HepG2 (cell line): Measurements from ENCODE around the gene SARNP. TPM values are rescaled to one million over a fixed set of nuclear protein-coding genes. Genes with fewer than 3 reads are reported as not detected.

Source experiments
- ATAC-seq: fragments of 200-7000 bp; cut with Tn5 transposase; 3 replicates; pipeline ENCODE4 v1.9.1; 2020; ENCODE audit warnings: mild to moderate bottlenecking, moderate library complexity
- BruUV-seq: library from RNA; stranded (reverse); fragments of 400-500 nt; replicated peaks from 2 replicates; lab custom pipeline; 2021; lab: Mats Ljungman, UMichigan
- CTCF ChIA-PET: fragments of 300-600 bp; formaldehyde crosslinking; extraction: SDS; loops from one replicate; lab custom pipeline; 2021; ENCODE audit warnings: low total read pairs, inconsistent platforms, low intra/inter-chr PET ratio; lab: Yijun Ruan, JAX
- POLR2A ChIA-PET: fragments of 350-600 bp; sonication (Branson Sonifier 250); formaldehyde crosslinking; loops from one replicate; lab custom pipeline; 2020; ENCODE audit warnings: antibody characterized with exemption, inconsistent platforms; lab: Yijun Ruan, JAX
- DNase-seq: peaks from one replicate; pipeline ENCODE4 v3.0.0-alpha.2; 2015; ENCODE audit warnings: low spot score
- FAIRE-seq: peaks from 3 replicates; lab custom pipeline; 2011; peaks lifted over from hg19 to GRCh38; lab: Jason Lieb, UNC
- H2AFZ ChIP-seq: one replicate; pipeline ENCODE4 v1.6.1; 2011; ENCODE audit warnings: low read length, inconsistent platforms
- H3K27ac ChIP-seq: fragments of 300-600 bp; 3 replicates; pipeline ENCODE4 v1.8.0; 2011; ENCODE audit warnings: mixed run types, mild to moderate bottlenecking, mixed read lengths, low read length, inconsistent platforms; ENCODE audit not compliant: insufficient read depth; ENCODE audit errors: extremely low read length
- H3K27me3 ChIP-seq, 2 experiments: fragments of 200-600 bp in 1 of 2; 2 replicates in 1 of 2; 3 replicates in 1 of 2; pipeline versions ENCODE4 v1.6.0 to v1.8.0; 2011; ENCODE audit warnings: low read length in 2 of 2, mild to moderate bottlenecking in 2 of 2, moderate library complexity in 2 of 2, inconsistent platforms in 1 of 2; ENCODE audit not compliant: insufficient read depth in 2 of 2, control insufficient read depth in 1 of 2
- H3K36me3 ChIP-seq, 2 experiments: fragments of 200-600 bp in 1 of 2; replicated peaks in 1 of 2; 2 replicates in 1 of 2; 3 replicates in 1 of 2; pipeline versions ENCODE4 v1.5.1 to v1.8.0; 2011; ENCODE audit warnings: low read length in 2 of 2, inconsistent platforms in 1 of 2; ENCODE audit not compliant: insufficient read depth in 2 of 2, control insufficient read depth in 1 of 2
- H3K4me1 ChIP-seq: 2 replicates; pipeline ENCODE4 v1.5.1; 2012; ENCODE audit warnings: low read length, inconsistent platforms; ENCODE audit not compliant: insufficient read depth
- H3K4me2 ChIP-seq: 2 replicates; pipeline ENCODE4 v1.6.0; 2011; ENCODE audit warnings: low read depth, low read length, inconsistent platforms
- H3K4me3 ChIP-seq, 3 experiments: fragments of 200-600 bp in 1 of 3; sonication (generic), shearing (Covaris generic) in 1 of 3; replicated peaks in 1 of 3; 2 replicates each; pipeline ENCODE4 v1.5.1; 2011 to 2016; ENCODE audit warnings: low read length in 3 of 3, inconsistent platforms in 2 of 3, low read depth in 2 of 3, mild to moderate bottlenecking in 2 of 3, control low read depth in 1 of 3, mixed read lengths in 1 of 3; ENCODE audit not compliant: insufficient read depth in 1 of 3
- H3K79me2 ChIP-seq: one replicate; pipeline ENCODE4 v1.6.1; 2011; ENCODE audit warnings: low read length, inconsistent platforms; ENCODE audit not compliant: insufficient read depth
- H3K9ac ChIP-seq: 2 replicates; pipeline ENCODE4 v1.6.0; 2011; ENCODE audit warnings: mild to moderate bottlenecking, low read depth, low read length, inconsistent platforms; ENCODE audit not compliant: insufficient read depth
- H3K9me3 ChIP-seq: 2 replicates; pipeline ENCODE4 v1.5.1; 2012; ENCODE audit warnings: mild to moderate bottlenecking, low read length
- H4K20me1 ChIP-seq: 2 replicates; pipeline ENCODE4 v1.6.0; 2011; ENCODE audit warnings: inconsistent platforms, mild to moderate bottlenecking, low read length, moderate library complexity; ENCODE audit not compliant: insufficient read depth
- ARID2 ChIP-seq: sonication (generic); formaldehyde crosslinking; IDR thresholded peaks from 2 replicates; pipeline ENCODE4 v1.8.1; 2022; ENCODE audit warnings: mild to moderate bottlenecking, missing genetic modification reagents, borderline replicate concordance
- ARNTL ChIP-seq: sonication (generic); formaldehyde crosslinking; IDR thresholded peaks from 2 replicates; pipeline ENCODE4 v1.4.0; 2020; ENCODE audit warnings: mild to moderate bottlenecking, missing genetic modification reagents
- CSRNP1 ChIP-seq: sonication (generic); formaldehyde crosslinking; IDR thresholded peaks from 2 replicates; pipeline ENCODE4 v1.8.1; 2023; ENCODE audit warnings: mild to moderate bottlenecking, missing genetic modification reagents
- GMEB2 ChIP-seq: IDR thresholded peaks from 2 replicates; pipeline ENCODE4 v1.6.1; 2016; ENCODE audit warnings: missing biosample characterization, missing genetic modification reagents, low read depth
- MBNL3 ChIP-seq: fragments of 250-450 bp; sonication (Bioruptor Pico); conservative IDR thresholded peaks from 2 replicates; pipeline ENCODE4 v1.8.0; 2022; ENCODE audit warnings: mild to moderate bottlenecking, inconsistent platforms
- MED13 ChIP-seq: sonication (generic); formaldehyde crosslinking; IDR thresholded peaks from 2 replicates; pipeline ENCODE4 v1.5.0; 2020; ENCODE audit warnings: missing genetic modification reagents
- MZF1 ChIP-seq: sonication (generic); formaldehyde crosslinking; IDR thresholded peaks from 2 replicates; pipeline ENCODE4 v1.8.1; 2023; ENCODE audit warnings: mild to moderate bottlenecking, missing genetic modification reagents, borderline replicate concordance
- RBM22 ChIP-seq: fragments of 200-400 bp; formaldehyde crosslinking; optimal IDR thresholded peaks from 2 replicates; pipeline ENCODE3; 2017; ENCODE audit warnings: mild to moderate bottlenecking, low read length, moderate library complexity
- ZFP37 ChIP-seq: sonication (generic); formaldehyde crosslinking; IDR thresholded peaks from 2 replicates; pipeline ENCODE4 v1.4.0; 2020; ENCODE audit warnings: missing genetic modification reagents, borderline replicate concordance
- ZFYVE20 ChIP-seq: sonication (generic); formaldehyde crosslinking; IDR thresholded peaks from 2 replicates; pipeline ENCODE4 v1.8.0; 2023; ENCODE audit warnings: low read depth, mild to moderate bottlenecking, moderate library complexity, missing genetic modification reagents, borderline replicate concordance
- ZNF788 ChIP-seq: sonication (generic); formaldehyde crosslinking; IDR thresholded peaks from 2 replicates; pipeline ENCODE4 v1.5.0; 2020; ENCODE audit warnings: mild to moderate bottlenecking, missing genetic modification reagents, borderline replicate concordance
- WGBS: methylation state at CpG from one replicate; pipeline ENCODE4 v1.1.6; 2017; ENCODE audit warnings: low lambda C conversion rate; 5-methylcytosine and 5-hydroxymethylcytosine counted together
- in situ Hi-C: cut with HindIII; loops from 2 replicates; pipeline ENCODE4 v1.10.0; 2017; ENCODE audit warnings: low pct_unique_long_range_greater_than_20kb; ENCODE audit not compliant: extremely low pct_ligation_motif_present
- intact Hi-C: fragments of 100-400 bp; cut with micrococcal nuclease; formaldehyde crosslinking; loops from one replicate; pipeline ENCODE4 v1.10.0; 2022; ENCODE audit not compliant: unreplicated experiment
- polyA plus RNA-seq, 8 experiments: library from polyadenylated mRNA; depleted of rRNA in 3 of 8; stranded (reverse) in 7 of 8; unstranded in 1 of 8; fragments of >200 nt; fragmentation: Illumina TruSeq in 4 of 8; extraction: Trizol in 4 of 8; gene quantifications; 2 replicates each; pipeline versions ENCODE4 v1.2.1 to v1.2.3, GENCODE V29; 2011 to 2016; ENCODE audit warnings: low read depth in 4 of 8, missing spikeins in 1 of 8, mixed read lengths in 1 of 8; ENCODE audit not compliant: insufficient read depth in 1 of 8
- total RNA-seq, 5 experiments: library from RNA; depleted of rRNA; stranded (reverse); fragments of >200 nt; fragmentation: Illumina TruSeq; extraction: Trizol; gene quantifications; 2 replicates each; pipeline ENCODE4 v1.2.3, GENCODE V29; 2016; ENCODE audit warnings: low read depth in 1 of 5
- TF ChIP-seq, protein P1 (sequence below): sonication (generic); formaldehyde crosslinking; IDR thresholded peaks from 2 replicates; pipeline ENCODE4 v1.4.0; 2020; ENCODE audit warnings: mild to moderate bottlenecking, missing genetic modification reagents
- TF ChIP-seq, protein P2 (sequence below), 2 experiments: IDR thresholded peaks; 2 replicates each; pipeline ENCODE4 v1.6.1; 2011 to 2012; ENCODE audit warnings: low read length in 2 of 2, borderline replicate concordance in 1 of 2, low read depth in 1 of 2, mild to moderate bottlenecking in 1 of 2, moderate library complexity in 1 of 2
- TF ChIP-seq, protein P3 (sequence below): fragments of 450-650 bp; IDR thresholded peaks from 2 replicates; pipeline ENCODE4 v1.6.1; 2017

SARNP gene
- total and polyA plus RNA-seq, 2 of the 13 experiments (the other 11 are each of a cell fraction or from before 2014, with no cell fraction given) = 59.0 to 95.4 TPM

DNA sequence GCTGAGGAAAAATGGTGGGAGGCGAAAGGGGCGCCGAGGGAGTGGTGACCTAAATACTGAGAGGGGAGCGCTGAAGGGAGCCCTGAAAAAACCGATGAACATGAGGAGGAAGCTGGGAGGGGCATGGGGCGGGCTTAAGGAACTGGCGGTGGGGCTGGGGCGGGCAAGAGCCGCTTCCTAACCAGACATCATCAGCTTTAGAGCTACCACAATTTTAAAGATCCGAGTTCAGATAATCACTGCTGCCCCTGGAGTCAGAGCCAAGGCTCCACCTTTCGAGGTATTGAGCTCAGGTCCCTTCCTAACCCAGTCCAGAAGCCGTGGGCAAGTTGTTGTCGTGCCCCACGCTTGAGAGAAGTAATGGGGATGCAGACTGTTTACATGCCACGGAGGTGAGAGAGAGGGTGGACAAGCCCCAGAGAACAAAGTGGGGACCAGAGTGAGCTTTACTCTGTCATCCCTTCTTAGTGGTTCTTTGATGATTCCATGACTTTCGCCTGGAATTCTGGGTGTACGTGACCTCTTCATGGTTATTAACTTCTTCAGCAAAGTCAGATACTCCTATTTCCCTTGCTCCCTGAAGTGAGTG is 710 bp upstream of the SARNP start:
- ChIA-PET POLR2A (interaction anchor here (0.6 to 6.2 kb wide), 25 partner anchors 9 to 1538 kb away, joined by 3 to 206 read pairs (median 6); partner anchors contain the start of genes CBX5, CD63, DGKA and DNAJC14), CTCF (no interaction called here)
- no peaks in the 10 kb centered on the region; a peak in 1 of 5 replicates for H3K27me3 ChIP-seq
- peaks cover 6% of the 10 kb centered on the region; the same call in 1 of the 2 replicates for H4K20me1 ChIP-seq
- 3% methylated on average over 16 of the region's 17 CpGs for whole genome bisulfite sequencing
- H2AFZ ChIP-seq = no peak overlapping the region
- peak overlapping the region; percentile 78 for H3K9ac ChIP-seq
- H3K79me2 ChIP-seq = peaks cover 57% of the 10 kb centered on the region
- H3K36me3 ChIP-seq = peaks cover 12 to 33% of the 10 kb centered on the region in 2 experiments
- in situ Hi-C loops = no loop called here
- H3K9me3 ChIP-seq = no peaks in the 10 kb centered on the region
- H3K4me2 ChIP-seq = peak overlapping the region; percentile 87
- H3K4me1 ChIP-seq = peaks cover 57% of the 10 kb centered on the region
- H3K27ac ChIP-seq = peak overlapping the region; percentile 34
- DNase-seq (no peak), ATAC-seq (peak; percentile 64), FAIRE-seq (no peak)
- TSS peak; percentile 72 for BruUV-seq
- intact Hi-C loops = no loop called here
- peak overlapping the region; percentile 81 to 82 (median 82) for H3K4me3 ChIP-seq
- TF ChIP-seq ZFYVE20 (CRISPR knock-in tag) (no peak), ARID2 (CRISPR knock-in tag) (0 out of 2 replicates have a peak, but pooled peaks have one; percentile 6), ZFP37 (CRISPR knock-in tag) (no peak), ZNF788 (CRISPR knock-in tag) (no peak), MED13 (no peak), RBM22 (peak; percentile 80), GMEB2 (CRISPR knock-in tag) (no peak), MZF1 (CRISPR knock-in tag) (no peak), ARNTL (CRISPR knock-in tag) (no peak), CSRNP1 (CRISPR knock-in tag) (peak; percentile 58; the same call in 1 of the 2 replicates), MBNL3 (CRISPR knock-in tag) (no peak)
- TF ChIP-seq, protein P1, sequence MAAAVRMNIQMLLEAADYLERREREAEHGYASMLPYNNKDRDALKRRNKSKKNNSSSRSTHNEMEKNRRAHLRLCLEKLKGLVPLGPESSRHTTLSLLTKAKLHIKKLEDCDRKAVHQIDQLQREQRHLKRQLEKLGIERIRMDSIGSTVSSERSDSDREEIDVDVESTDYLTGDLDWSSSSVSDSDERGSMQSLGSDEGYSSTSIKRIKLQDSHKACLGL (CRISPR knock-in tag) = 0 out of 2 replicates have a peak, but pooled peaks have one; percentile 19
- TF ChIP-seq, protein P2, sequence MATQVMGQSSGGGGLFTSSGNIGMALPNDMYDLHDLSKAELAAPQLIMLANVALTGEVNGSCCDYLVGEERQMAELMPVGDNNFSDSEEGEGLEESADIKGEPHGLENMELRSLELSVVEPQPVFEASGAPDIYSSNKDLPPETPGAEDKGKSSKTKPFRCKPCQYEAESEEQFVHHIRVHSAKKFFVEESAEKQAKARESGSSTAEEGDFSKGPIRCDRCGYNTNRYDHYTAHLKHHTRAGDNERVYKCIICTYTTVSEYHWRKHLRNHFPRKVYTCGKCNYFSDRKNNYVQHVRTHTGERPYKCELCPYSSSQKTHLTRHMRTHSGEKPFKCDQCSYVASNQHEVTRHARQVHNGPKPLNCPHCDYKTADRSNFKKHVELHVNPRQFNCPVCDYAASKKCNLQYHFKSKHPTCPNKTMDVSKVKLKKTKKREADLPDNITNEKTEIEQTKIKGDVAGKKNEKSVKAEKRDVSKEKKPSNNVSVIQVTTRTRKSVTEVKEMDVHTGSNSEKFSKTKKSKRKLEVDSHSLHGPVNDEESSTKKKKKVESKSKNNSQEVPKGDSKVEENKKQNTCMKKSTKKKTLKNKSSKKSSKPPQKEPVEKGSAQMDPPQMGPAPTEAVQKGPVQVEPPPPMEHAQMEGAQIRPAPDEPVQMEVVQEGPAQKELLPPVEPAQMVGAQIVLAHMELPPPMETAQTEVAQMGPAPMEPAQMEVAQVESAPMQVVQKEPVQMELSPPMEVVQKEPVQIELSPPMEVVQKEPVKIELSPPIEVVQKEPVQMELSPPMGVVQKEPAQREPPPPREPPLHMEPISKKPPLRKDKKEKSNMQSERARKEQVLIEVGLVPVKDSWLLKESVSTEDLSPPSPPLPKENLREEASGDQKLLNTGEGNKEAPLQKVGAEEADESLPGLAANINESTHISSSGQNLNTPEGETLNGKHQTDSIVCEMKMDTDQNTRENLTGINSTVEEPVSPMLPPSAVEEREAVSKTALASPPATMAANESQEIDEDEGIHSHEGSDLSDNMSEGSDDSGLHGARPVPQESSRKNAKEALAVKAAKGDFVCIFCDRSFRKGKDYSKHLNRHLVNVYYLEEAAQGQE (IDR thresholded peaks at IDR 0.05; ENCODE audit: borderline replicate concordance in 1 of 2, low read depth in 1 of 2, low read length in 2 of 2) = no peak
- TF ChIP-seq, protein P3, sequence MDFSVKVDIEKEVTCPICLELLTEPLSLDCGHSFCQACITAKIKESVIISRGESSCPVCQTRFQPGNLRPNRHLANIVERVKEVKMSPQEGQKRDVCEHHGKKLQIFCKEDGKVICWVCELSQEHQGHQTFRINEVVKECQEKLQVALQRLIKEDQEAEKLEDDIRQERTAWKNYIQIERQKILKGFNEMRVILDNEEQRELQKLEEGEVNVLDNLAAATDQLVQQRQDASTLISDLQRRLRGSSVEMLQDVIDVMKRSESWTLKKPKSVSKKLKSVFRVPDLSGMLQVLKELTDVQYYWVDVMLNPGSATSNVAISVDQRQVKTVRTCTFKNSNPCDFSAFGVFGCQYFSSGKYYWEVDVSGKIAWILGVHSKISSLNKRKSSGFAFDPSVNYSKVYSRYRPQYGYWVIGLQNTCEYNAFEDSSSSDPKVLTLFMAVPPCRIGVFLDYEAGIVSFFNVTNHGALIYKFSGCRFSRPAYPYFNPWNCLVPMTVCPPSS = no peak
